H1 (cell line): ENCODE data around the gene ARG2. TPM values are rescaled to one million over a fixed set of nuclear protein-coding genes. Genes with fewer than 3 reads are reported as not detected.

ENCODE experiments used
- CTCF ChIA-PET: fragments of 300-600 bp; sonication (Branson Sonifier 250); formaldehyde crosslinking; loops from one replicate; lab custom pipeline; 2021; ENCODE audit not compliant: partially characterized antibody; lab: Charles Lee
- POLR2A ChIA-PET: fragments of 300-600 bp; sonication (Branson Sonifier 250); formaldehyde crosslinking; loops from one replicate; lab custom pipeline; 2021; ENCODE audit warnings: inconsistent platforms; ENCODE audit not compliant: partially characterized antibody; lab: Charles Lee
- DNase-seq, 2 experiments: peaks; one replicate each; pipeline versions ENCODE4 v3.0.0 to v3.0.0-alpha.2; 2010 to 2022; ENCODE audit warnings: low spot score in 2 of 2, low read depth in 1 of 2, mixed read lengths in 1 of 2
- FAIRE-seq: peaks from 2 replicates; lab custom pipeline; 2011; peaks lifted over from hg19 to GRCh38; lab: Jason Lieb, UNC
- H2AFZ ChIP-seq: 2 replicates; pipeline ENCODE4 v1.8.1; 2012; ENCODE audit warnings: low read length, inconsistent platforms
- H2AK5ac ChIP-seq: 2 replicates; pipeline ENCODE4 v1.6.1; 2013; ENCODE audit warnings: low read depth, low read length
- H2BK120ac ChIP-seq: replicated peaks from 2 replicates; pipeline ENCODE3; 2013; ENCODE audit warnings: low read depth, low read length, inconsistent platforms
- H2BK12ac ChIP-seq: 2 replicates; pipeline ENCODE4 v1.6.1; 2013; ENCODE audit warnings: low read depth, low read length
- H2BK15ac ChIP-seq: 2 replicates; pipeline ENCODE4 v1.6.1; 2013; ENCODE audit warnings: low read length
- H2BK20ac ChIP-seq: 2 replicates; pipeline ENCODE4 v1.6.1; 2013; ENCODE audit warnings: low read length
- H2BK5ac ChIP-seq: 2 replicates; pipeline ENCODE4 v1.6.1; 2013; ENCODE audit warnings: low read depth, low read length
- H3K14ac ChIP-seq: 2 replicates; pipeline ENCODE4 v1.6.1; 2013; ENCODE audit warnings: inconsistent platforms; ENCODE audit not compliant: insufficient read length
- H3K18ac ChIP-seq: 2 replicates; pipeline ENCODE4 v1.6.1; 2013; ENCODE audit warnings: low read length; ENCODE audit errors: extremely low read depth
- H3K23ac ChIP-seq: 2 replicates; pipeline ENCODE4 v1.6.1; 2013; ENCODE audit warnings: inconsistent platforms; ENCODE audit not compliant: insufficient read length
- H3K23me2 ChIP-seq: 2 replicates; pipeline ENCODE4 v1.6.1; 2013; ENCODE audit warnings: low read depth, low read length
- H3K27ac ChIP-seq: 2 replicates; pipeline ENCODE4 v1.6.1; 2011; ENCODE audit warnings: low read depth, low read length, inconsistent platforms
- H3K27me3 ChIP-seq, 4 experiments: replicated peaks in 1 of 4; 1 replicate in 1 of 4; 2 replicates in 3 of 4; pipeline versions ENCODE4 v1.6.1 to v1.8.1; 2011 to 2013; ENCODE audit warnings: low read length in 3 of 4, mild to moderate bottlenecking in 3 of 4, inconsistent platforms in 2 of 4, mixed read lengths in 2 of 4, moderate library complexity in 1 of 4; ENCODE audit not compliant: control insufficient read depth in 3 of 4, insufficient read depth in 3 of 4; ENCODE audit errors: extremely low read depth in 1 of 4
- H3K36me3 ChIP-seq, 4 experiments: 2 replicates each; pipeline versions ENCODE4 v1.6.1 to v1.8.1; 2011 to 2013; ENCODE audit warnings: mild to moderate bottlenecking in 4 of 4, low read length in 3 of 4, moderate library complexity in 2 of 4, control low read depth in 1 of 4, inconsistent platforms in 1 of 4; ENCODE audit not compliant: insufficient read depth in 4 of 4, control insufficient read depth in 2 of 4
- H3K4ac ChIP-seq: replicated peaks from 2 replicates; pipeline ENCODE3; 2013; ENCODE audit warnings: low read length, low read depth, mixed read lengths, inconsistent platforms; ENCODE audit not compliant: insufficient read length
- H3K4me1 ChIP-seq, 4 experiments: replicated peaks in 1 of 4; 1 replicate in 1 of 4; 2 replicates in 3 of 4; pipeline versions ENCODE4 v1.6.1 to v1.8.1; 2011 to 2013; ENCODE audit warnings: low read length in 3 of 4, inconsistent platforms in 2 of 4, mixed read lengths in 1 of 4; ENCODE audit not compliant: insufficient read depth in 4 of 4, control insufficient read depth in 3 of 4
- H3K4me2 ChIP-seq, 2 experiments: 2 replicates each; pipeline versions ENCODE4 v1.6.1 to v1.8.1; 2011 to 2013; ENCODE audit warnings: low read depth in 2 of 2, low read length in 2 of 2, control low read depth in 1 of 2, inconsistent platforms in 1 of 2, mild to moderate bottlenecking in 1 of 2; ENCODE audit not compliant: insufficient read depth in 1 of 2
- H3K4me3 ChIP-seq, 4 experiments: fragments of 200-600, 300-600 bp in 1 of 4; sonication (generic), shearing (Covaris generic), sonication (Bioruptor Twin) in 1 of 4; 2 replicates each; pipeline versions ENCODE4 v1.5.1 to v1.8.1; 2011 to 2016; ENCODE audit warnings: low read length in 4 of 4, low read depth in 3 of 4, control low read depth in 2 of 4, inconsistent platforms in 2 of 4, mild to moderate bottlenecking in 2 of 4, mixed read lengths in 1 of 4, moderate library complexity in 1 of 4; ENCODE audit not compliant: insufficient read depth in 2 of 4; ENCODE audit errors: extremely low read depth in 1 of 4
- H3K56ac ChIP-seq: replicated peaks from 2 replicates; pipeline ENCODE3; 2013; ENCODE audit warnings: low read depth, mild to moderate bottlenecking, mixed read lengths, low read length, inconsistent platforms; ENCODE audit not compliant: insufficient read length
- H3K79me1 ChIP-seq: 2 replicates; pipeline ENCODE4 v1.6.1; 2013; ENCODE audit warnings: low read depth, low read length, control low read depth
- H3K79me2 ChIP-seq, 2 experiments: 2 replicates each; pipeline versions ENCODE4 v1.6.1 to v1.8.1; 2012 to 2013; ENCODE audit warnings: low read length in 2 of 2, mild to moderate bottlenecking in 2 of 2, inconsistent platforms in 1 of 2; ENCODE audit not compliant: insufficient read depth in 2 of 2, control insufficient read depth in 1 of 2
- H3K9ac ChIP-seq, 4 experiments: replicated peaks in 1 of 4; 1 replicate in 1 of 4; 2 replicates in 3 of 4; pipeline versions ENCODE4 v1.6.1 to v1.8.1; 2011 to 2013; ENCODE audit warnings: low read depth in 3 of 4, low read length in 3 of 4, control low read depth in 2 of 4, mild to moderate bottlenecking in 2 of 4, moderate library complexity in 2 of 4, inconsistent platforms in 1 of 4; ENCODE audit errors: extremely low read depth in 1 of 4
- H3K9me3 ChIP-seq, 2 experiments: 2 replicates each; pipeline versions ENCODE4 v1.6.1 to v1.8.1; 2012 to 2013; ENCODE audit warnings: mild to moderate bottlenecking in 2 of 2, moderate library complexity in 2 of 2, control low read depth in 1 of 2, inconsistent platforms in 1 of 2, low read depth in 1 of 2, low read length in 1 of 2, mixed read lengths in 1 of 2; ENCODE audit not compliant: insufficient read depth in 2 of 2
- H4K20me1 ChIP-seq, 2 experiments: replicated peaks in 1 of 2; 2 replicates each; pipeline versions ENCODE3 to v1.8.1; 2011 to 2013; ENCODE audit warnings: inconsistent platforms in 2 of 2, low read length in 2 of 2, mild to moderate bottlenecking in 1 of 2; ENCODE audit not compliant: insufficient read depth in 2 of 2, control insufficient read depth in 1 of 2
- H4K5ac ChIP-seq: 2 replicates; pipeline ENCODE4 v1.6.1; 2013; ENCODE audit warnings: low read length, low read depth, mixed read lengths, inconsistent platforms; ENCODE audit not compliant: insufficient read length
- H4K8ac ChIP-seq: 2 replicates; pipeline ENCODE4 v1.8.0; 2013; ENCODE audit warnings: mild to moderate bottlenecking, moderate library complexity, low read length, inconsistent platforms; ENCODE audit not compliant: insufficient read depth; ENCODE audit errors: extremely low read depth
- H4K91ac ChIP-seq: replicated peaks from 2 replicates; pipeline ENCODE3; 2013; ENCODE audit warnings: low read length, mixed read lengths, inconsistent platforms; ENCODE audit not compliant: insufficient read length
- ATF3 ChIP-seq: IDR thresholded peaks from 2 replicates; pipeline ENCODE4 v1.6.1; 2011; ENCODE audit warnings: low read depth, mild to moderate bottlenecking, low read length; ENCODE audit not compliant: insufficient read depth
- CREB1 ChIP-seq: IDR thresholded peaks from 2 replicates; pipeline ENCODE4 v1.6.1; 2012; ENCODE audit warnings: inconsistent platforms
- CTCF ChIP-seq, 3 experiments: IDR thresholded peaks; 1 replicate in 2 of 3; 2 replicates in 1 of 3; pipeline versions ENCODE4 v1.5.1 to v1.6.1; 2011; ENCODE audit warnings: low read length in 3 of 3, mild to moderate bottlenecking in 3 of 3, inconsistent platforms in 2 of 3, low read depth in 1 of 3, moderate library complexity in 1 of 3; ENCODE audit not compliant: insufficient read depth in 1 of 3; ENCODE audit errors: control extremely low read depth in 1 of 3
- EZH2 ChIP-seq: fragments of 200-600 bp; sonication (generic); IDR thresholded peaks from 2 replicates; pipeline ENCODE4 v1.7.1; 2012; ENCODE audit warnings: low read depth, mild to moderate bottlenecking, moderate library complexity, low read length, inconsistent platforms; ENCODE audit not compliant: severe bottlenecking
- GABPA ChIP-seq: IDR thresholded peaks from 2 replicates; pipeline ENCODE4 v1.6.1; 2011; ENCODE audit warnings: mild to moderate bottlenecking, low read length, moderate library complexity, borderline replicate concordance; ENCODE audit not compliant: insufficient read depth
- JUN ChIP-seq: IDR thresholded peaks from 2 replicates; pipeline ENCODE4 v1.6.1; 2011; ENCODE audit warnings: low read depth, mild to moderate bottlenecking, improper control_type of control experiment, low read length
- RNF2 ChIP-seq: fragments of 200-900, 300-1000 bp; sonication (generic); IDR thresholded peaks from 2 replicates; pipeline ENCODE4 v1.7.1; 2016; ENCODE audit warnings: borderline replicate concordance, low read depth, mild to moderate bottlenecking, antibody characterized with exemption, low read length; ENCODE audit not compliant: poor library complexity, severe bottlenecking; ENCODE audit errors: missing control alignments
- SIN3A ChIP-seq, 2 experiments: IDR thresholded peaks in 1 of 2; conservative IDR thresholded peaks in 1 of 2; 2 replicates each; pipeline ENCODE4 v1.6.1; 2011 to 2012; ENCODE audit warnings: low read length in 2 of 2, improper control_type of control experiment in 1 of 2, low read depth in 1 of 2, mild to moderate bottlenecking in 1 of 2
- SP2 ChIP-seq: IDR thresholded peaks from 2 replicates; pipeline ENCODE4 v1.6.1; 2012; ENCODE audit warnings: mild to moderate bottlenecking, low read length, inconsistent platforms
- polyA plus RNA-seq, 7 experiments: library from polyadenylated mRNA; depleted of rRNA in 3 of 7; stranded (reverse) in 5 of 7; unstranded in 2 of 7; fragments of >200 nt in 5 of 7; fragments of 200-250 nt in 2 of 7; gene quantifications; 1 replicate in 5 of 7; 2 replicates in 1 of 7; 4 replicates in 1 of 7; pipeline versions ENCODE4 v1.2.1 to v1.2.3, GENCODE V29; 2011 to 2013; ENCODE audit warnings: missing spikeins in 2 of 7, mixed read lengths in 2 of 7
- total RNA-seq: library from RNA; stranded (reverse); fragmentation: NEBNext Ultra II Directional; extraction: Animal tissue kit (Norgen Biotek cat#: 25700); gene quantifications from 2 replicates; pipeline ENCODE4 v1.2.1, GENCODE V29; 2021

ARG2 gene
- total and polyA plus RNA-seq, 2 of the 8 experiments (the other 6 are each of a cell fraction or from before 2014, with no cell fraction given) = 49.9 to 59.1 TPM

GRCh38 chr14:67618617-67619063 lies 1.1 kb upstream of the ARG2 start:
- ChIA-PET POLR2A (interaction anchor here (0.9 to 3.0 kb wide), 7 partner anchors 15 to 86 kb away, joined by 3 to 16 read pairs (median 4); partner anchors contain the start of genes PIGH and VTI1B), CTCF (interaction anchor here (0.6 to 4.9 kb wide), 33 partner anchors 9 to 197 kb away, joined by 3 to 27 read pairs (median 4); partner anchors contain the start of genes PIGH and VTI1B)
- Histone ChIP-seq H4K5ac (no peak overlapping the region), H3K23me2 (peaks cover 6% of the 10 kb centered on the region; the same call in 1 of the 2 replicates), H3K56ac (no peak overlapping the region), H2BK15ac (no peak overlapping the region), H3K4ac (no peak overlapping the region), H3K4me2 (no peak overlapping the region; a peak in 1 of 4 replicates), H3K18ac (no peak overlapping the region), H3K14ac (no peak overlapping the region), H4K20me1 (no peaks in the 10 kb centered on the region), H3K23ac (no peak overlapping the region), H2AFZ (no peak overlapping the region), H3K36me3 (no peaks in the 10 kb centered on the region), H3K4me1 (peaks cover 0 to 6% (median 5%) of the 10 kb centered on the region in 4 experiments; a peak in 5 of 7 replicates), H2BK5ac (no peak overlapping the region), H3K9ac (no peak overlapping the region), H2AK5ac (no peak overlapping the region), H4K8ac (no peak overlapping the region), H3K4me3 (no peak overlapping the region), H3K27ac (no peak overlapping the region), H3K27me3 (peaks cover 0 to 11% (median 2%) of the 10 kb centered on the region in 4 experiments; a peak in 5 of 7 replicates), H2BK12ac (no peak overlapping the region), H4K91ac (no peak overlapping the region), H2BK20ac (no peak overlapping the region), H3K9me3 (no peaks in the 10 kb centered on the region), H3K79me2 (no peaks in the 10 kb centered on the region), H3K79me1 (no peaks in the 10 kb centered on the region), H2BK120ac (no peak overlapping the region)
- FAIRE-seq (peak; percentile 19), DNase-seq (no peak)
- TF ChIP-seq EZH2 (no peak), ATF3 (no peak), CTCF (IDR thresholded peaks at IDR 0.05; ENCODE audit: control extremely low read depth in 1 of 3, insufficient read depth in 1 of 3, low read depth in 1 of 3, low read length in 3 of 3) (peak in 2 of 3 experiments; percentile 49 to 56; a peak in 3 of 4 replicates), SP2 (no peak), SIN3A (conservative IDR thresholded peaks at IDR 0.05 in 1 of 2, IDR thresholded peaks at IDR 0.05 in 1 of 2; ENCODE audit: low read depth in 1 of 2, low read length in 2 of 2) (0 out of 4 replicates have a peak, but pooled peaks of 1 of the 2 experiments have one; percentile 19), CREB1 (no peak), GABPA (no peak), RNF2 (no peak), JUN (no peak)
